HCT116 (cell line): Measurements from ENCODE around the gene CXCR6. TPM values are rescaled to one million over a fixed set of nuclear protein-coding genes. Genes with fewer than 3 reads are reported as not detected.
A peak's percentile ranks its signal among the peaks of the same experiment; 100 is the strongest.

Experiments
- ATAC-seq: fragments of 200-7000 bp; cut with Tn5 transposase; 2 replicates; pipeline ENCODE4 v1.9.1; 2020; ENCODE audit warnings: mild to moderate bottlenecking, moderate library complexity
- BruUV-seq: library from RNA; stranded (reverse); fragments of 400-500 nt; replicated peaks from 2 replicates; lab custom pipeline; 2021; lab: Mats Ljungman, UMichigan
- CTCF ChIA-PET: fragments of 300-600 bp; sonication (Branson Sonifier 250); formaldehyde crosslinking; loops from one replicate; lab custom pipeline; 2021; ENCODE audit warnings: antibody characterized with exemption; lab: Charles Lee
- POLR2A ChIA-PET: fragments of 300-600, 350-600 bp; sonication (Branson Sonifier 250); formaldehyde crosslinking; loops from one replicate; lab custom pipeline; 2021; ENCODE audit warnings: antibody characterized with exemption; lab: Charles Lee
- RAD21 ChIA-PET, 2 experiments: fragments of 300-600 bp; sonication (Branson Sonifier 250); formaldehyde crosslinking; loops; one replicate each; lab custom pipeline; 2023; ENCODE audit warnings: low total read pairs in 2 of 2; ENCODE audit not compliant: uncharacterized antibody in 2 of 2, unreplicated experiment in 2 of 2, low non-redundant PET in 1 of 2; lab: Charles Lee
- DNase-seq: peaks from one replicate; pipeline ENCODE4 v3.0.0-alpha.2; 2010; ENCODE audit warnings: low read depth, low spot score
- H2AFZ ChIP-seq: fragments of 200-600 bp; shearing (Covaris generic), sonication (generic); 2 replicates; pipeline ENCODE4 v1.6.1; 2017; ENCODE audit warnings: low read depth, mixed run types, mixed read lengths, antibody characterized with exemption, low read length; ENCODE audit not compliant: poor library complexity, severe bottlenecking
- H3K27ac ChIP-seq: 2 replicates; pipeline ENCODE4 v1.5.1; 2012; ENCODE audit warnings: low read depth, low read length
- H3K27me3 ChIP-seq: fragments of 200-600 bp; sonication (generic); 2 replicates; pipeline ENCODE4 v1.6.1; 2016; ENCODE audit warnings: mixed run types, low read length, mixed read lengths; ENCODE audit not compliant: insufficient read depth
- H3K36me3 ChIP-seq, 2 experiments: fragments of 200-500 bp in 1 of 2; fragments of 200-600 bp in 1 of 2; sonication (Bioruptor generic) in 1 of 2; sonication (generic) in 1 of 2; 2 replicates each; pipeline versions ENCODE4 v1.5.1 to v1.6.1; 2014 to 2016; ENCODE audit warnings: low read length in 2 of 2, inconsistent platforms in 1 of 2, mixed read lengths in 1 of 2, mixed run types in 1 of 2; ENCODE audit not compliant: insufficient read depth in 2 of 2, control insufficient read depth in 1 of 2
- H3K4me1 ChIP-seq, 2 experiments: fragments of 200-600 bp in 1 of 2; sonication (generic) in 1 of 2; 2 replicates each; pipeline versions ENCODE4 v1.5.1 to v1.6.1; 2012 to 2017; ENCODE audit warnings: low read length in 2 of 2, inconsistent platforms in 1 of 2, mild to moderate bottlenecking in 1 of 2, mixed read lengths in 1 of 2, mixed run types in 1 of 2, moderate library complexity in 1 of 2; ENCODE audit not compliant: insufficient read depth in 2 of 2, control insufficient read depth in 1 of 2
- H3K4me2 ChIP-seq: fragments of 200-600 bp; sonication (generic); 2 replicates; pipeline ENCODE4 v1.6.1; 2017; ENCODE audit warnings: mixed run types, low read length, mixed read lengths
- H3K4me3 ChIP-seq, 2 experiments: fragments of 200-600 bp in 1 of 2; sonication (generic) in 1 of 2; replicated peaks in 1 of 2; 2 replicates each; pipeline ENCODE4 v1.5.1; 2011 to 2016; ENCODE audit warnings: low read length in 2 of 2, control low read depth in 1 of 2, low read depth in 1 of 2, mild to moderate bottlenecking in 1 of 2, mixed read lengths in 1 of 2, mixed run types in 1 of 2
- H3K79me2 ChIP-seq: fragments of 200-600 bp; sonication (generic); 2 replicates; pipeline ENCODE4 v1.6.1; 2017; ENCODE audit warnings: mild to moderate bottlenecking, mixed run types, low read length, moderate library complexity, mixed read lengths; ENCODE audit not compliant: insufficient read depth
- H3K9ac ChIP-seq: fragments of 200-600 bp; sonication (generic); 2 replicates; pipeline ENCODE4 v1.6.1; 2016; ENCODE audit warnings: low read length, mixed read lengths
- H3K9me2 ChIP-seq: fragments of 200-600 bp; sonication (generic), shearing (Covaris generic); 2 replicates; pipeline ENCODE4 v1.6.1; 2017; ENCODE audit warnings: mixed run types, mild to moderate bottlenecking, moderate library complexity; ENCODE audit not compliant: insufficient read depth
- H3K9me3 ChIP-seq, 2 experiments: fragments of 200-500 bp in 1 of 2; fragments of 200-600 bp in 1 of 2; sonication (Bioruptor generic) in 1 of 2; sonication (generic) in 1 of 2; 2 replicates each; pipeline ENCODE4 v1.6.1; 2014 to 2017; ENCODE audit warnings: low read length in 2 of 2, mixed read lengths in 2 of 2, inconsistent platforms in 1 of 2, low read depth in 1 of 2, mild to moderate bottlenecking in 1 of 2, mixed run types in 1 of 2, moderate library complexity in 1 of 2; ENCODE audit not compliant: control insufficient read depth in 1 of 2, insufficient read depth in 1 of 2
- H4K20me1 ChIP-seq: fragments of 200-600 bp; sonication (generic), shearing (Covaris generic); 2 replicates; pipeline ENCODE4 v1.6.1; 2017; ENCODE audit warnings: mixed run types, mild to moderate bottlenecking, moderate library complexity; ENCODE audit not compliant: insufficient read depth
- ATF3 ChIP-seq: IDR thresholded peaks from 2 replicates; pipeline ENCODE4 v1.6.1; 2012
- EGR1 ChIP-seq: IDR thresholded peaks from 2 replicates; pipeline ENCODE4 v1.6.1; 2012; ENCODE audit warnings: low read depth
- ELF1 ChIP-seq: IDR thresholded peaks from 2 replicates; pipeline ENCODE4 v1.6.1; 2012; ENCODE audit warnings: low read depth, borderline replicate concordance
- POLR2A ChIP-seq: IDR thresholded peaks from 2 replicates; pipeline ENCODE4 v1.7.0; 2011; ENCODE audit warnings: borderline replicate concordance; ENCODE audit not compliant: insufficient read depth, insufficient read length; ENCODE audit errors: extremely low read depth
- SIN3A ChIP-seq: IDR thresholded peaks from 2 replicates; pipeline ENCODE4 v1.6.1; 2012; ENCODE audit warnings: low read depth
- SRF ChIP-seq: IDR thresholded peaks from 2 replicates; pipeline ENCODE4 v1.6.1; 2012; ENCODE audit warnings: low read depth
- TCF7L2 ChIP-seq: IDR thresholded peaks from 2 replicates; pipeline ENCODE4 v1.7.0; 2011; ENCODE audit warnings: borderline replicate concordance, inconsistent platforms; ENCODE audit not compliant: insufficient read depth, insufficient read length; ENCODE audit errors: extremely low read depth
- YY1 ChIP-seq: IDR thresholded peaks from 2 replicates; pipeline ENCODE4 v1.6.1; 2011; ENCODE audit warnings: low read length, low read depth, moderate library complexity, mild to moderate bottlenecking; ENCODE audit not compliant: insufficient replicate concordance; ENCODE audit errors: extremely low read depth
- intact Hi-C: fragments of 100-400 bp; cut with micrococcal nuclease; formaldehyde crosslinking; loops from 2 replicates; pipeline ENCODE4 v1.10.0; 2022
- total RNA-seq: library from RNA; stranded (reverse); gene quantifications from one replicate; pipeline ENCODE4 v1.2.1, GENCODE V29; 2021; ENCODE audit not compliant: unreplicated experiment

CXCR6 gene
- total RNA-seq, 1 experiment from 2014 or later: not detected

- ChIA-PET RAD21 (interaction anchor here in 1 of 2 experiments (0.6 kb wide), 1 partner anchor 110 kb away, joined by 4 read pairs; no protein-coding TSS in a partner anchor), POLR2A (interaction anchor here (0.6 kb wide), 1 partner anchor 609 kb away, joined by 3 read pairs; no protein-coding TSS in a partner anchor), CTCF (interaction anchor here (0.7 to 1.3 kb wide), 2 partner anchors 22 to 56 kb away, joined by 3 read pairs; no protein-coding TSS in a partner anchor)
- Histone ChIP-seq H3K27me3 (no peaks in the 10 kb centered on the region), H4K20me1 (no peaks in the 10 kb centered on the region), H3K9me3 (no peaks in the 10 kb centered on the region), H3K79me2 (peaks cover 24% of the 10 kb centered on the region), H3K9me2 (no peaks in the 10 kb centered on the region), H3K4me1 (peaks cover 5 to 22% of the 10 kb centered on the region in 2 experiments; a peak in 3 of 4 replicates), H2AFZ (no peak overlapping the region), H3K4me3 (peak overlapping the region; percentile 73 to 97), H3K27ac (peak overlapping the region; percentile 56; the same call in 1 of the 2 replicates), H3K9ac (peak overlapping the region; percentile 90), H3K4me2 (peak overlapping the region; percentile 95), H3K36me3 (no peaks in the 10 kb centered on the region)
- intact Hi-C loops: no loop called here
- peak; percentile 2; the same call in 1 of the 2 replicates for ATAC-seq
- BruUV-seq: no TSS peak
- DNase-seq: no peak
- TF ChIP-seq TCF7L2: no peak
- TF ChIP-seq ELF1: no peak
- TF ChIP-seq POLR2A: no peak
- no peak for TF ChIP-seq YY1
- TF ChIP-seq EGR1: no peak
- TF ChIP-seq SRF: no peak
- TF ChIP-seq ATF3: no peak
- TF ChIP-seq SIN3A: no peak
Measured at GRCh38 chr3:45994419-45995235, 51.4 kb downstream of the CXCR6 start.
